Mesendoderm (in vitro differentiated cells): ENCODE results near the gene TRAM2.

Source experiments
- DNase-seq: peaks from one replicate; pipeline ENCODE4 v3.0.0; 2013
- H2AK5ac ChIP-seq: 2 replicates; pipeline ENCODE4 v1.6.1; 2013; ENCODE audit warnings: low read length, inconsistent platforms
- H2BK120ac ChIP-seq: 2 replicates; pipeline ENCODE4 v1.6.1; 2013; ENCODE audit warnings: low read depth, mild to moderate bottlenecking, low read length, moderate library complexity, mixed read lengths
- H2BK15ac ChIP-seq: replicated peaks from 2 replicates; pipeline ENCODE4 v1.6.1; 2013; ENCODE audit warnings: low read depth, mild to moderate bottlenecking, moderate library complexity
- H2BK5ac ChIP-seq: 2 replicates; pipeline ENCODE4 v1.6.1; 2013; ENCODE audit warnings: low read length, inconsistent platforms
- H3K18ac ChIP-seq: 2 replicates; pipeline ENCODE4 v1.6.1; 2013; ENCODE audit warnings: mild to moderate bottlenecking, low read length, mixed read lengths
- H3K23ac ChIP-seq: one replicate; pipeline ENCODE4 v1.6.1; 2013; ENCODE audit warnings: low read length
- H3K27ac ChIP-seq: 2 replicates; pipeline ENCODE4 v1.5.1; 2013; ENCODE audit warnings: low read depth, mild to moderate bottlenecking, inconsistent platforms, low read length, moderate library complexity
- H3K27me3 ChIP-seq: 2 replicates; pipeline ENCODE4 v1.6.1; 2013; ENCODE audit warnings: low read length, control low read depth, mild to moderate bottlenecking, inconsistent platforms; ENCODE audit not compliant: insufficient read depth, poor library complexity
- H3K36me3 ChIP-seq: 2 replicates; pipeline ENCODE4 v1.6.1; 2013; ENCODE audit warnings: low read length, inconsistent platforms; ENCODE audit not compliant: control insufficient read depth, insufficient read depth
- H3K4ac ChIP-seq: one replicate; pipeline ENCODE4 v1.6.1; 2013; ENCODE audit warnings: low read depth, mild to moderate bottlenecking, low read length, moderate library complexity
- H3K4me1 ChIP-seq: 2 replicates; pipeline ENCODE4 v1.6.1; 2013; ENCODE audit warnings: low read depth, low read length, inconsistent platforms; ENCODE audit not compliant: control insufficient read depth
- H3K4me2 ChIP-seq: 2 replicates; pipeline ENCODE4 v1.6.1; 2013; ENCODE audit warnings: low read length
- H3K4me3 ChIP-seq: 2 replicates; pipeline ENCODE4 v1.5.1; 2013; ENCODE audit warnings: mild to moderate bottlenecking, low read length
- H3K56ac ChIP-seq: one replicate; pipeline ENCODE4 v1.6.1; 2013; ENCODE audit warnings: low read length
- H3K79me1 ChIP-seq: 2 replicates; pipeline ENCODE4 v1.6.1; 2013; ENCODE audit warnings: low read length, inconsistent platforms
- H3K79me2 ChIP-seq: 2 replicates; pipeline ENCODE4 v1.6.1; 2013; ENCODE audit warnings: mild to moderate bottlenecking, low read length; ENCODE audit not compliant: control insufficient read depth, insufficient read depth
- H3K9ac ChIP-seq: 2 replicates; pipeline ENCODE4 v1.6.1; 2013; ENCODE audit warnings: low read length, inconsistent platforms
- H4K5ac ChIP-seq: one replicate; pipeline ENCODE4 v1.6.1; 2013; ENCODE audit warnings: low read length
- H4K8ac ChIP-seq: one replicate; pipeline ENCODE4 v1.6.1; 2013; ENCODE audit warnings: low read depth, mild to moderate bottlenecking, control low read depth, low read length, moderate library complexity
- WGBS: extraction: QIAGEN DNeasy Blood & Tissue Kit; methylation state at CpG from one replicate; pipeline ENCODE4 v1.1.7; 2013; ENCODE audit warnings: low lambda C conversion rate, missing lambda C conversion rate; ENCODE audit not compliant: insufficient coverage; ENCODE audit errors: extremely low coverage; 5-methylcytosine and 5-hydroxymethylcytosine counted together

TRAM2 gene

GRCh38 chr6:52513896-52514295, 63.0 kb downstream of the TRAM2 start:
- Histone ChIP-seq H2AK5ac (no peak overlapping the region), H3K79me2 (no peaks in the 10 kb centered on the region), H3K27me3 (no peaks in the 10 kb centered on the region), H3K4me2 (no peak overlapping the region), H3K18ac (no peak overlapping the region), H2BK5ac (no peak overlapping the region), H3K4ac (no peak overlapping the region), H3K23ac (no peak overlapping the region), H3K56ac (no peak overlapping the region), H3K9ac (no peak overlapping the region), H2BK120ac (no peak overlapping the region), H3K79me1 (peaks cover 4% of the 10 kb centered on the region), H3K27ac (no peak overlapping the region), H3K36me3 (peaks cover 4% of the 10 kb centered on the region), H4K8ac (no peak overlapping the region), H3K4me3 (no peak overlapping the region), H4K5ac (no peak overlapping the region), H3K4me1 (peaks cover 11% of the 10 kb centered on the region), H2BK15ac (no peak overlapping the region)
- DNase-seq = no peak
- WGBS = no CpG with 5 or more reads among the region's 4 CpGs

- no peak overlapping the region for H3K9ac ChIP-seq
- peak; percentile 73 for DNase-seq
Observed at GRCh38 chr6:52513464-52513863, 63.4 kb downstream of the TRAM2 start.

GRCh38 chr6:52512199-52512598, 64.7 kb downstream of the TRAM2 start:
- Histone ChIP-seq H3K4ac (peak overlapping the region; percentile 11), H3K79me2 (no peaks in the 10 kb centered on the region), H2BK120ac (no peak overlapping the region), H2BK5ac (no peak overlapping the region), H2BK15ac (no peak overlapping the region), H3K36me3 (peaks cover 4% of the 10 kb centered on the region), H3K4me3 (no peak overlapping the region), H3K79me1 (peaks cover 4% of the 10 kb centered on the region), H4K8ac (no peak overlapping the region), H3K4me1 (peaks cover 2% of the 10 kb centered on the region), H3K27me3 (no peaks in the 10 kb centered on the region), H4K5ac (no peak overlapping the region), H3K9ac (peak overlapping the region; percentile 35), H3K27ac (peak overlapping the region; percentile 16), H3K23ac (no peak overlapping the region), H3K4me2 (no peak overlapping the region), H3K56ac (no peak overlapping the region), H2AK5ac (no peak overlapping the region), H3K18ac (peak overlapping the region; percentile 18)
- DNase-seq = no peak
- WGBS = no CpG with 5 or more reads among the region's 4 CpGs

More at GRCh38 chr6:52513464-52513863, 63.4 kb downstream of the TRAM2 start:
- Histone ChIP-seq H4K8ac (no peak overlapping the region), H3K79me1 (peaks cover 4% of the 10 kb centered on the region), H3K27me3 (no peaks in the 10 kb centered on the region), H2BK5ac (no peak overlapping the region), H2BK15ac (no peak overlapping the region), H3K56ac (no peak overlapping the region), H3K4me2 (no peak overlapping the region), H3K4me3 (no peak overlapping the region), H3K27ac (no peak overlapping the region), H3K18ac (no peak overlapping the region), H3K4ac (no peak overlapping the region), H3K36me3 (peaks cover 4% of the 10 kb centered on the region), H2BK120ac (no peak overlapping the region), H2AK5ac (no peak overlapping the region), H3K4me1 (peaks cover 10% of the 10 kb centered on the region), H3K79me2 (no peaks in the 10 kb centered on the region), H4K5ac (no peak overlapping the region), H3K23ac (no peak overlapping the region)
- no CpG with 5 or more reads among the region's 2 CpGs for WGBS

GRCh38 chr6:52511572-52512151, 65.2 kb downstream of the TRAM2 start:
- H3K4me3 ChIP-seq = no peak overlapping the region

GRCh38 chr6:52511163-52511562, 65.7 kb downstream of the TRAM2 start:
- Histone ChIP-seq H4K8ac (no peak overlapping the region), H3K27me3 (no peaks in the 10 kb centered on the region), H2BK15ac (no peak overlapping the region), H3K27ac (no peak overlapping the region), H3K9ac (no peak overlapping the region), H3K36me3 (peaks cover 4% of the 10 kb centered on the region), H3K56ac (no peak overlapping the region), H2BK5ac (no peak overlapping the region), H3K4me3 (no peak overlapping the region), H2BK120ac (no peak overlapping the region), H3K79me1 (no peaks in the 10 kb centered on the region), H2AK5ac (no peak overlapping the region), H3K4me1 (peaks cover 2% of the 10 kb centered on the region), H4K5ac (no peak overlapping the region), H3K4ac (no peak overlapping the region), H3K79me2 (no peaks in the 10 kb centered on the region), H3K18ac (no peak overlapping the region), H3K23ac (no peak overlapping the region), H3K4me2 (no peak overlapping the region)
- no CpG with 5 or more reads among the region's 10 CpGs for WGBS
- no peak for DNase-seq

More at GRCh38 chr6:52511572-52512151, 65.2 kb downstream of the TRAM2 start:
- Histone ChIP-seq H3K23ac (no peak overlapping the region), H3K27ac (no peak overlapping the region), H3K4me1 (peaks cover 2% of the 10 kb centered on the region), H3K36me3 (peaks cover 4% of the 10 kb centered on the region), H4K8ac (no peak overlapping the region), H2BK120ac (no peak overlapping the region), H2AK5ac (no peak overlapping the region), H3K4me2 (no peak overlapping the region), H2BK5ac (no peak overlapping the region), H3K4ac (no peak overlapping the region), H3K27me3 (no peaks in the 10 kb centered on the region), H4K5ac (no peak overlapping the region), H3K79me2 (no peaks in the 10 kb centered on the region), H3K18ac (peak overlapping the region; percentile 18), H3K9ac (no peak overlapping the region), H3K56ac (no peak overlapping the region), H2BK15ac (no peak overlapping the region), H3K79me1 (no peaks in the 10 kb centered on the region)
- no CpG with 5 or more reads among the region's 12 CpGs for WGBS
- DNase-seq = peak; percentile 64

GRCh38 chr6:52510213-52510562, 66.7 kb downstream of the TRAM2 start:
- no peak overlapping the region for H2AK5ac ChIP-seq
- no peaks in the 10 kb centered on the region for H3K79me2 ChIP-seq
- H3K79me1 ChIP-seq = no peaks in the 10 kb centered on the region
- no peak overlapping the region for H3K4me2 ChIP-seq
- no peak overlapping the region for H2BK15ac ChIP-seq
- no peak overlapping the region for H3K18ac ChIP-seq
- H4K8ac ChIP-seq = no peak overlapping the region
- H3K4ac ChIP-seq = no peak overlapping the region
- H3K27ac ChIP-seq = no peak overlapping the region
- no peak overlapping the region for H3K9ac ChIP-seq
- H3K36me3 ChIP-seq = peaks cover 4% of the 10 kb centered on the region
- H3K56ac ChIP-seq = no peak overlapping the region
- no peaks in the 10 kb centered on the region for H3K4me1 ChIP-seq
- no peaks in the 10 kb centered on the region for H3K27me3 ChIP-seq
- H4K5ac ChIP-seq = no peak overlapping the region
- no peak overlapping the region for H3K23ac ChIP-seq
- no peak overlapping the region for H2BK5ac ChIP-seq
- H3K4me3 ChIP-seq = no peak overlapping the region
- H2BK120ac ChIP-seq = no peak overlapping the region
- DNase-seq = no peak
